Ectodermal cell (in vitro differentiated cells): ENCODE results near the gene PNKP.

Experiments used
- H3K27ac ChIP-seq: 2 replicates; pipeline ENCODE4 v1.7.0; 2013; ENCODE audit warnings: mild to moderate bottlenecking, low read depth, low read length; ENCODE audit not compliant: insufficient read depth, poor library complexity, severe bottlenecking
- H3K27me3 ChIP-seq: 2 replicates; pipeline ENCODE4 v1.7.0; 2013; ENCODE audit warnings: mild to moderate bottlenecking, low read length; ENCODE audit not compliant: insufficient read depth, control insufficient read depth, poor library complexity, severe bottlenecking
- H3K36me3 ChIP-seq: one replicate; pipeline ENCODE4 v1.7.0; 2013; ENCODE audit warnings: low read length; ENCODE audit not compliant: control insufficient read depth, insufficient read depth
- H3K4me1 ChIP-seq: one replicate; pipeline ENCODE4 v1.7.0; 2013; ENCODE audit warnings: low read length; ENCODE audit not compliant: control insufficient read depth, insufficient read depth
- H3K4me3 ChIP-seq: 2 replicates; pipeline ENCODE4 v1.7.0; 2013; ENCODE audit warnings: low read depth, low read length, control low read depth; ENCODE audit not compliant: insufficient read depth
- H3K9me3 ChIP-seq: 2 replicates; pipeline ENCODE4 v1.7.0; 2013; ENCODE audit warnings: mild to moderate bottlenecking, low read length, moderate library complexity; ENCODE audit not compliant: control insufficient read depth
- WGBS, 2 experiments: methylation state at CpG; one replicate each; pipeline ENCODE4 v1.1.7; 2013; ENCODE audit warnings: missing lambda C conversion rate in 2 of 2; 5-methylcytosine and 5-hydroxymethylcytosine counted together

The PNKP gene

GRCh38 chr19:49875857-49876421 lies 8.6 kb upstream of the PNKP start:
- Histone ChIP-seq H3K27ac (peak overlapping the region; percentile 98), H3K27me3 (no peaks in the 10 kb centered on the region), H3K4me1 (peaks cover 6% of the 10 kb centered on the region), H3K9me3 (no peaks in the 10 kb centered on the region), H3K36me3 (peaks cover 8% of the 10 kb centered on the region), H3K4me3 (peak overlapping the region; percentile 91)
- WGBS, 2 experiments, result 0% methylated on average over 28 of the region's 28 CpGs

- H3K4me3 ChIP-seq, result peak overlapping the region; percentile 91
- peaks cover 6% of the 10 kb centered on the region for H3K4me1 ChIP-seq
- H3K36me3 ChIP-seq, result peaks cover 2% of the 10 kb centered on the region
- no peaks in the 10 kb centered on the region for H3K27me3 ChIP-seq
- H3K9me3 ChIP-seq, result no peaks in the 10 kb centered on the region
- 89 to 93% methylated on average over 4 of the region's 4 CpGs for WGBS, 2 experiments
- H3K27ac ChIP-seq, result no peak overlapping the region
Observed at GRCh38 chr19:49875177-49875576, 7.8 kb upstream of the PNKP start.

- Histone ChIP-seq H3K4me3 (no peak overlapping the region), H3K27me3 (no peaks in the 10 kb centered on the region), H3K9me3 (no peaks in the 10 kb centered on the region), H3K36me3 (no peaks in the 10 kb centered on the region), H3K27ac (no peak overlapping the region), H3K4me1 (peaks cover 6% of the 10 kb centered on the region)
- 95 to 96% methylated on average over 11 of the region's 11 CpGs for WGBS, 2 experiments
Observed at GRCh38 chr19:49874503-49875157, 7.3 kb upstream of the PNKP start.

GRCh38 chr19:49873834-49874233 lies 6.5 kb upstream of the PNKP start:
- Histone ChIP-seq H3K9me3 (no peaks in the 10 kb centered on the region), H3K4me1 (peaks cover 6% of the 10 kb centered on the region), H3K27me3 (no peaks in the 10 kb centered on the region), H3K27ac (no peak overlapping the region), H3K36me3 (no peaks in the 10 kb centered on the region), H3K4me3 (no peak overlapping the region)
- 91 to 93% methylated on average over 10 of the region's 10 CpGs for WGBS, 2 experiments

GRCh38 chr19:49873129-49873521 lies 5.7 kb upstream of the PNKP start:
- Histone ChIP-seq H3K9me3 (no peaks in the 10 kb centered on the region), H3K4me3 (no peak overlapping the region), H3K36me3 (no peaks in the 10 kb centered on the region), H3K27ac (no peak overlapping the region), H3K4me1 (peaks cover 6% of the 10 kb centered on the region), H3K27me3 (no peaks in the 10 kb centered on the region)
- WGBS, 2 experiments, result 94% methylated on average over 29 of the region's 29 CpGs

GRCh38 chr19:49872245-49873128 lies 5.1 kb upstream of the PNKP start:
- H3K9me3 ChIP-seq, result no peaks in the 10 kb centered on the region
- H3K27me3 ChIP-seq, result no peaks in the 10 kb centered on the region
- WGBS, 2 experiments, result 94 to 95% methylated on average over 27 of the region's 27 CpGs
- H3K4me3 ChIP-seq, result no peak overlapping the region
- H3K27ac ChIP-seq, result no peak overlapping the region
- peaks cover 6% of the 10 kb centered on the region for H3K4me1 ChIP-seq
- no peaks in the 10 kb centered on the region for H3K36me3 ChIP-seq

- Histone ChIP-seq H3K36me3 (no peaks in the 10 kb centered on the region), H3K27ac (no peak overlapping the region), H3K4me1 (peaks cover 6% of the 10 kb centered on the region), H3K9me3 (no peaks in the 10 kb centered on the region), H3K27me3 (no peaks in the 10 kb centered on the region), H3K4me3 (no peak overlapping the region)
- WGBS, 2 experiments, result 92 to 93% methylated on average over 17 of the region's 17 CpGs
Observed at GRCh38 chr19:49871349-49871985, 4.1 kb upstream of the PNKP start.

- no peaks in the 10 kb centered on the region for H3K27me3 ChIP-seq
- H3K4me1 ChIP-seq, result peaks cover 10% of the 10 kb centered on the region
- H3K27ac ChIP-seq, result peak overlapping the region; percentile 82
- H3K36me3 ChIP-seq, result no peaks in the 10 kb centered on the region
- H3K9me3 ChIP-seq, result no peaks in the 10 kb centered on the region
- 91 to 92% methylated on average over 15 of the region's 15 CpGs for WGBS, 2 experiments
- peak overlapping the region; percentile 53 for H3K4me3 ChIP-seq
Observed at GRCh38 chr19:49870309-49870901, 3.0 kb upstream of the PNKP start.

GRCh38 chr19:49869484-49870308 lies 2.3 kb upstream of the PNKP start:
- Histone ChIP-seq H3K4me3 (peak overlapping the region; percentile 53), H3K36me3 (peaks cover 5% of the 10 kb centered on the region), H3K27ac (peak overlapping the region; percentile 82), H3K9me3 (no peaks in the 10 kb centered on the region), H3K27me3 (no peaks in the 10 kb centered on the region), H3K4me1 (peaks cover 7% of the 10 kb centered on the region)
- WGBS, 2 experiments, result 3% methylated on average over 67 of the region's 67 CpGs
